CD14-positive monocyte (primary cell): ENCODE results near the gene CMTM3. TPM values are rescaled to one million over a fixed set of nuclear protein-coding genes. Genes with fewer than 3 reads are reported as not detected.

ENCODE experiments used
- DNase-seq, 3 donors: peaks; one replicate each; pipeline ENCODE4 v3.0.0-alpha.2; 2011 to 2022
- H2AFZ ChIP-seq: 2 replicates; pipeline ENCODE4 v1.6.0; 2012; ENCODE audit warnings: mild to moderate bottlenecking, low read depth, low read length, inconsistent platforms; ENCODE audit not compliant: insufficient read depth, poor library complexity, severe bottlenecking
- H3K27ac ChIP-seq, 2 donors: 1 replicate in 1 of 2; 2 replicates in 1 of 2; pipeline ENCODE4 v1.5.1; 2012 to 2013; ENCODE audit warnings: low read length in 2 of 2, control low read depth in 1 of 2, inconsistent platforms in 1 of 2, low read depth in 1 of 2, mild to moderate bottlenecking in 1 of 2
- H3K27me3 ChIP-seq, 2 donors: one replicate each; pipeline versions ENCODE4 v1.6.0 to v1.6.1; 2011 to 2013; ENCODE audit warnings: low read length in 2 of 2; ENCODE audit not compliant: control insufficient read depth in 2 of 2, insufficient read depth in 2 of 2
- H3K36me3 ChIP-seq, 2 donors: replicated peaks in 1 of 2; 1 replicate in 1 of 2; 2 replicates in 1 of 2; pipeline versions ENCODE4 v1.5.1 to v1.6.1; 2012 to 2013; ENCODE audit warnings: low read length in 2 of 2, control low read depth in 1 of 2, inconsistent platforms in 1 of 2, mild to moderate bottlenecking in 1 of 2; ENCODE audit not compliant: insufficient read depth in 2 of 2, control insufficient read depth in 1 of 2
- H3K4me1 ChIP-seq, 2 donors: 1 replicate in 1 of 2; 2 replicates in 1 of 2; pipeline versions ENCODE4 v1.5.1 to v1.6.1; 2012 to 2013; ENCODE audit warnings: low read length in 2 of 2, control low read depth in 1 of 2, inconsistent platforms in 1 of 2, mild to moderate bottlenecking in 1 of 2, moderate library complexity in 1 of 2; ENCODE audit not compliant: insufficient read depth in 2 of 2, control insufficient read depth in 1 of 2
- H3K4me2 ChIP-seq: replicated peaks from 2 replicates; pipeline ENCODE3; 2012; ENCODE audit warnings: low read length, moderate library complexity, mild to moderate bottlenecking; ENCODE audit not compliant: poor library complexity, severe bottlenecking; ENCODE audit errors: extremely low read depth
- H3K4me3 ChIP-seq, 3 experiments: fragments of 200-600 bp in 1 of 3; sonication (generic) in 1 of 3; replicated peaks in 1 of 3; 1 replicate in 2 of 3; 2 replicates in 1 of 3; pipeline ENCODE4 v1.5.1; 2011 to 2013; ENCODE audit warnings: low read length in 3 of 3, mild to moderate bottlenecking in 3 of 3, control low read depth in 2 of 3, low read depth in 2 of 3, inconsistent platforms in 1 of 3, moderate library complexity in 1 of 3
- H3K79me2 ChIP-seq: 2 replicates; pipeline ENCODE4 v1.6.0; 2012; ENCODE audit warnings: mild to moderate bottlenecking, control low read depth, inconsistent platforms, low read length, moderate library complexity; ENCODE audit not compliant: insufficient read depth
- H3K9ac ChIP-seq: 2 replicates; pipeline ENCODE4 v1.6.0; 2017; ENCODE audit warnings: low read length, mild to moderate bottlenecking; ENCODE audit not compliant: insufficient read depth, poor library complexity, severe bottlenecking
- H3K9me3 ChIP-seq, 2 donors: replicated peaks in 1 of 2; 1 replicate in 1 of 2; 2 replicates in 1 of 2; pipeline versions ENCODE4 v1.5.1 to v1.6.1; 2012 to 2013; ENCODE audit warnings: low read length in 2 of 2, control low read depth in 1 of 2; ENCODE audit not compliant: control insufficient read depth in 1 of 2, insufficient read depth in 1 of 2
- H4K20me1 ChIP-seq: 2 replicates; pipeline ENCODE4 v1.6.0; 2012; ENCODE audit warnings: mild to moderate bottlenecking, low read length, control low read depth, moderate library complexity; ENCODE audit not compliant: insufficient read depth
- H3K27ac Mint-ChIP-seq, 7 donors: one replicate each; pipeline ENCODE4 v1.8.0; 2020; ENCODE audit warnings: mild to moderate bottlenecking in 7 of 7, mixed read lengths in 7 of 7, moderate library complexity in 6 of 7, inconsistent platforms in 2 of 7
- H3K27me3 Mint-ChIP-seq, 3 donors: one replicate each; pipeline ENCODE4 v1.8.0; 2021 to 2022; ENCODE audit warnings: low read depth in 3 of 3, mild to moderate bottlenecking in 3 of 3, mixed read lengths in 3 of 3, moderate library complexity in 3 of 3, inconsistent platforms in 1 of 3
- H3K36me3 Mint-ChIP-seq, 2 donors: one replicate each; pipeline ENCODE4 v1.8.0; 2020; ENCODE audit warnings: mixed read lengths in 2 of 2, inconsistent platforms in 1 of 2, mild to moderate bottlenecking in 1 of 2
- H3K4me1 Mint-ChIP-seq: one replicate; pipeline ENCODE4 v1.8.0; 2020; ENCODE audit warnings: mild to moderate bottlenecking, mixed read lengths
- H3K4me3 Mint-ChIP-seq, 2 donors: one replicate each; pipeline ENCODE4 v1.8.0; 2020; ENCODE audit warnings: mild to moderate bottlenecking in 2 of 2, mixed read lengths in 2 of 2, moderate library complexity in 1 of 2
- H3K9me3 Mint-ChIP-seq, 7 donors: one replicate each; pipeline ENCODE4 v1.8.0; 2020 to 2022; ENCODE audit warnings: mixed read lengths in 7 of 7, mild to moderate bottlenecking in 6 of 7, moderate library complexity in 6 of 7, inconsistent platforms in 2 of 7
- CTCF ChIP-seq: fragments of 200-600 bp; IDR thresholded peaks from one replicate; pipeline ENCODE4 v1.8.0; 2022; ENCODE audit warnings: antibody characterized with exemption, mild to moderate bottlenecking
- WGBS: methylation state at CpG from one replicate; pipeline ENCODE4 v1.1.5; 2013; ENCODE audit warnings: missing lambda C conversion rate; ENCODE audit not compliant: insufficient coverage; 5-methylcytosine and 5-hydroxymethylcytosine counted together
- intact Hi-C, 2 donors: fragments of 100-400 bp; cut with micrococcal nuclease; formaldehyde crosslinking; loops; one replicate each; pipeline versions ENCODE4 v1.15.0 to v1.15.1; 2023
- polyA plus RNA-seq, 3 donors: library from polyadenylated mRNA; depleted of rRNA in 1 of 3; unstranded in 2 of 3; stranded (reverse) in 1 of 3; fragments of 300-500 nt in 2 of 3; fragments of >200 nt in 1 of 3; fragmentation: Illumina TruSeq in 2 of 3; gene quantifications; 1 replicate in 2 of 3; 2 replicates in 1 of 3; pipeline ENCODE4 v1.2.3, GENCODE V29; 2012 to 2021

Gene CMTM3
- polyA plus RNA-seq, 3 donors = 125 to 131 (median 126) TPM

GRCh38 chr16:66574081-66574480 lies 30.4 kb upstream of the CMTM3 start:
- H3K4me3 Mint-ChIP-seq = no peak overlapping the region
- WGBS = no CpG with 5 or more reads among the region's 1 CpG
- Histone ChIP-seq H4K20me1 (peaks cover 8% of the 10 kb centered on the region), H3K4me3 (no peak overlapping the region), H3K4me1 (peaks cover 14 to 19% of the 10 kb centered on the region in 2 donors), H3K27me3 (peaks cover 18 to 20% of the 10 kb centered on the region in 2 donors), H3K9ac (no peak overlapping the region), H3K36me3 (peaks cover 0 to 4% of the 10 kb centered on the region in 2 donors), H3K9me3 (peaks cover 0 to 6% of the 10 kb centered on the region in 2 donors), H3K27ac (no peak overlapping the region), H2AFZ (no peak overlapping the region), H3K4me2 (no peak overlapping the region), H3K79me2 (no peaks in the 10 kb centered on the region)
- DNase-seq = no peak
- H3K27ac Mint-ChIP-seq = peak overlapping the region in 1 of 7 donors; percentile 77
- peaks cover 0 to 11% (median 4%) of the 10 kb centered on the region in 7 donors for H3K9me3 Mint-ChIP-seq
- intact Hi-C loops = no loop called here
- no peak for TF ChIP-seq CTCF
- H3K27me3 Mint-ChIP-seq = peaks cover 19 to 25% (median 22%) of the 10 kb centered on the region in 3 donors
- peaks cover 35% of the 10 kb centered on the region for H3K4me1 Mint-ChIP-seq
- H3K36me3 Mint-ChIP-seq = peaks cover 36 to 40% of the 10 kb centered on the region in 2 donors

GRCh38 chr16:66574531-66574930 lies 30.0 kb upstream of the CMTM3 start:
- 100% methylated on average over 1 of the region's 3 CpGs for WGBS
- Histone ChIP-seq H3K4me2 (no peak overlapping the region), H3K79me2 (no peaks in the 10 kb centered on the region), H3K9me3 (peaks cover 0 to 6% of the 10 kb centered on the region in 2 donors), H3K4me1 (peaks cover 15 to 19% of the 10 kb centered on the region in 2 donors), H4K20me1 (peaks cover 8% of the 10 kb centered on the region), H3K27ac (no peak overlapping the region), H2AFZ (no peak overlapping the region), H3K36me3 (peaks cover 0 to 4% of the 10 kb centered on the region in 2 donors), H3K9ac (no peak overlapping the region), H3K27me3 (peaks cover 22 to 24% of the 10 kb centered on the region in 2 donors), H3K4me3 (no peak overlapping the region)
- Mint-ChIP-seq H3K27ac (peak overlapping the region in 1 of 7 donors; percentile 40), H3K4me3 (no peak overlapping the region), H3K4me1 (peaks cover 35% of the 10 kb centered on the region), H3K9me3 (peaks cover 0 to 11% (median 4%) of the 10 kb centered on the region in 7 donors), H3K36me3 (peaks cover 39% of the 10 kb centered on the region in 2 donors), H3K27me3 (peaks cover 24 to 30% (median 26%) of the 10 kb centered on the region in 3 donors)
- TF ChIP-seq CTCF = no peak
- intact Hi-C loops = no loop called here
- DNase-seq = no peak
